GM23338 (cell line): ENCODE results near the gene PAX6. TPM values are rescaled to one million over a fixed set of nuclear protein-coding genes. Genes with fewer than 3 reads are reported as not detected.

ENCODE experiments used
- ATAC-seq: fragments of 200-7000 bp; cut with Tn5 transposase; 3 replicates; pipeline ENCODE4 v1.9.1; 2020
- DNase-seq: peaks from one replicate; pipeline ENCODE4 v3.0.0-alpha.2; 2015; ENCODE audit warnings: low spot score
- H2AFZ ChIP-seq: fragments of 200-600 bp; sonication (generic); 2 replicates; pipeline ENCODE4 v1.8.0; 2016; ENCODE audit warnings: antibody characterized with exemption, mild to moderate bottlenecking, moderate library complexity
- H3F3A ChIP-seq: fragments of 200-600 bp; sonication (generic); replicated peaks from 2 replicates; pipeline ENCODE4 v1.8.0; 2017; ENCODE audit warnings: antibody characterized with exemption, mixed run types, low read depth
- H3K27ac ChIP-seq: fragments of 200-600 bp; sonication (generic); 2 replicates; pipeline ENCODE4 v1.6.1; 2016; ENCODE audit warnings: low read depth
- H3K27me3 ChIP-seq: fragments of 200-600 bp; sonication (generic); 2 replicates; pipeline ENCODE4 v1.8.0; 2016; ENCODE audit warnings: mild to moderate bottlenecking, mixed run types, moderate library complexity; ENCODE audit not compliant: insufficient read depth
- H3K36me3 ChIP-seq: fragments of 200-600 bp; sonication (generic); 2 replicates; pipeline ENCODE4 v1.8.0; 2016; ENCODE audit warnings: mild to moderate bottlenecking; ENCODE audit not compliant: insufficient read depth
- H3K4me1 ChIP-seq: fragments of 200-600 bp; sonication (generic); 2 replicates; pipeline ENCODE4 v1.8.0; 2016; ENCODE audit warnings: mild to moderate bottlenecking, moderate library complexity; ENCODE audit not compliant: insufficient read depth
- H3K4me2 ChIP-seq: fragments of 200-600 bp; sonication (generic); 2 replicates; pipeline ENCODE4 v1.7.1; 2017; ENCODE audit warnings: mixed run types
- H3K4me3 ChIP-seq: fragments of 200-600 bp; sonication (generic); 2 replicates; pipeline ENCODE4 v1.6.1; 2016; ENCODE audit warnings: mixed run types
- H3K79me2 ChIP-seq: fragments of 200-600 bp; sonication (generic); replicated peaks from 2 replicates; pipeline ENCODE4 v1.8.0; 2017; ENCODE audit warnings: mild to moderate bottlenecking; ENCODE audit not compliant: insufficient read depth
- H3K9me2 ChIP-seq: fragments of 200-600 bp; sonication (generic); 2 replicates; pipeline ENCODE4 v1.8.0; 2017; ENCODE audit not compliant: insufficient read depth
- H4K20me1 ChIP-seq: fragments of 200-600 bp; sonication (generic); replicated peaks from 2 replicates; pipeline ENCODE4 v1.8.0; 2017; ENCODE audit warnings: mild to moderate bottlenecking; ENCODE audit not compliant: insufficient read depth
- H3K27ac Mint-ChIP-seq: 2 replicates; pipeline ENCODE4 v1.8.0; 2020; ENCODE audit warnings: inconsistent platforms, mild to moderate bottlenecking, moderate library complexity, mixed read lengths
- H3K27me3 Mint-ChIP-seq: 3 replicates; pipeline ENCODE4 v1.8.0; 2022; ENCODE audit warnings: low read depth, mild to moderate bottlenecking, moderate library complexity, mixed read lengths, inconsistent platforms; ENCODE audit not compliant: insufficient read depth, poor library complexity
- H3K36me3 Mint-ChIP-seq: 3 replicates; pipeline ENCODE4 v1.8.0; 2021; ENCODE audit warnings: low read depth, mild to moderate bottlenecking, inconsistent platforms, moderate library complexity, mixed read lengths
- H3K4me1 Mint-ChIP-seq: 3 replicates; pipeline ENCODE4 v1.8.0; 2020; ENCODE audit warnings: mild to moderate bottlenecking, inconsistent platforms, mixed read lengths
- H3K4me3 Mint-ChIP-seq: 3 replicates; pipeline ENCODE4 v1.8.0; 2021; ENCODE audit warnings: moderate library complexity, mild to moderate bottlenecking, inconsistent platforms, mixed read lengths
- H3K9me3 Mint-ChIP-seq: 3 replicates; pipeline ENCODE4 v1.8.0; 2020; ENCODE audit warnings: moderate library complexity, mild to moderate bottlenecking, inconsistent platforms, mixed read lengths
- CREB1 ChIP-seq: fragments of 250-450 bp; sonication (Bioruptor Pico); IDR thresholded peaks from 2 replicates; pipeline ENCODE4 v1.5.0; 2020; ENCODE audit warnings: low read depth, mild to moderate bottlenecking, moderate library complexity
- EZH2 ChIP-seq: fragments of 200-600 bp; sonication (generic); IDR thresholded peaks from one replicate; pipeline ENCODE4 v1.8.0; 2017; ENCODE audit warnings: antibody characterized with exemption, mild to moderate bottlenecking, low read depth; ENCODE audit not compliant: unreplicated experiment
- EZH2phosphoT487 ChIP-seq: fragments of 200-600 bp; sonication (generic); IDR thresholded peaks from one replicate; pipeline ENCODE4 v1.8.1; 2018; ENCODE audit warnings: antibody characterized with exemption; ENCODE audit not compliant: unreplicated experiment
- POLR2AphosphoS5 ChIP-seq: IDR thresholded peaks from 2 replicates; pipeline ENCODE4 v1.6.1; 2016; ENCODE audit warnings: antibody characterized with exemption, low read depth
- REST ChIP-seq: IDR thresholded peaks from one replicate; pipeline ENCODE4 v1.6.1; 2018; ENCODE audit warnings: antibody characterized with exemption; ENCODE audit not compliant: unreplicated experiment
- STAT1 ChIP-seq: IDR thresholded peaks from one replicate; pipeline ENCODE4 v1.6.1; 2016; ENCODE audit warnings: antibody characterized with exemption; ENCODE audit not compliant: unreplicated experiment
- ZNF114 ChIP-seq: fragments of 250-450 bp; sonication (Bioruptor Pico); IDR thresholded peaks from 2 replicates; pipeline ENCODE4 v1.5.0; 2020; ENCODE audit warnings: mild to moderate bottlenecking, moderate library complexity
- ZNF331 ChIP-seq: fragments of 250-450 bp; sonication (Bioruptor Pico); IDR thresholded peaks from 2 replicates; pipeline ENCODE4 v1.5.0; 2020; ENCODE audit warnings: low read depth, mild to moderate bottlenecking, moderate library complexity
- ZNF462 ChIP-seq: fragments of 250-450 bp; sonication (Bioruptor Pico); IDR thresholded peaks from 2 replicates; pipeline ENCODE4 v1.5.0; 2020; ENCODE audit warnings: mild to moderate bottlenecking, moderate library complexity
- long read RNA-seq: library from polyadenylated mRNA; unstranded; transcript quantifications from one replicate; pipeline ENCODE4 v2.0.0, GENCODE V29; 2020; ENCODE audit not compliant: unreplicated experiment
- polyA plus RNA-seq: library from polyadenylated mRNA; unstranded; fragments of >200 nt; fragmentation: Nextera tagmentation; extraction: Ambion mirVana; gene quantifications from 2 replicates; pipeline ENCODE4 v1.2.1, GENCODE V29; 2016
- total RNA-seq: library from RNA; depleted of rRNA; stranded (reverse); fragments of >200 nt; shearing (Covaris generic); gene quantifications from 2 replicates; pipeline ENCODE4 v1.2.3, GENCODE V29; 2014; rRNA removed
- TF ChIP-seq, protein P1 (sequence below): IDR thresholded peaks from 2 replicates; pipeline ENCODE4 v1.6.1; 2016; ENCODE audit warnings: antibody characterized with exemption
- TF ChIP-seq, protein P2 (sequence below), 2 experiments: fragments of 200-600 bp in 1 of 2; sonication (generic) in 1 of 2; conservative IDR thresholded peaks; 2 replicates each; pipeline versions ENCODE4 v1.5.1 to v1.6.1; 2016 to 2017; ENCODE audit warnings: antibody characterized with exemption in 2 of 2, low read depth in 2 of 2, mild to moderate bottlenecking in 2 of 2, moderate library complexity in 1 of 2

The PAX6 gene
- total RNA-seq (0.17 and 1.0 TPM in 2 replicates), polyA plus RNA-seq (0.24 and 0.45 TPM in 2 replicates)
- long read RNA-seq: 0 reads

DNA sequence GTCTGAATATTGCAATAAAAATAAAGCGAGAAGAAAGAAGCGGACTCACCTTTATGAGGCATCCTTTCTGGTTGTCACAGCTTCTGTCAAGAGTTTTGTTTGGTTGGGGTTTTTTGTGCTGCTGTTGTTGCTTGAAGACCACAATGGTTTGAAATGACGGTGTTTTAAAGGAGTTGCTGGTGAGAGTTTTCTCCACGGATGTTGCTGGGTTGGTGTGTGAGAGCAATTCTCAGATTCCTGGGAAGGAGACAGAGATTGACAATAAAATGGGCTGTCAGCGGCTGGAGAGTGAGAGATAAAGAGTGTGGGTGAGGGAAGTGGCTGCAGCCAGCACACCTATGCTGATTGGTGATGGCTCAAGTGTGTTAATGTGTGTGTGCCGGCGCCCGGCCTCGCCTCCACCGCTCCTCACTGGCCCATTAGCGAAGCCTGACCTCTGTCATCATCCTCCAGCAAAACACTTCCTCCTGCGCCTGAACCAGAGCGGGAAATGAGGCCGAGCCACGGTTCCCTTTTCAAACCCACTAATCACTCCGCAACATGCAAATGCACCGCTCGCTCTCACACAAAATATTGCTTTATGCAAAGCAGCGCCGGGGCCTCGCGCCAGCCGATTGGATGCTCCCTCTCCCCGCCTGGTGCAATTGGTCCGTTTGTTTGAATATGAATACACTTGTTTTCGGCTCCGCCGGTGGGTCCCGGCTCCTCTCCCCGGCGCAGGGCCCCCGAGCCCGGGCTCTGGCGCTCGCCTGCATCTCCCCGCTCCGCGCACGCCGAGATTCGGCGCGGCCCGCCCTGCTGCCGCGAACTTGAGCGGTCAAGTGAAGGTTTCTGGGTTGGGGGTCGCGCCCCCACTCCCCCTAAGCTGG lies at the start of gene PAX6:
Gene PAX6, minus strand, starts transcription at position 544 of the 869 bp plus-strand sequence. CDS start 4,911 bp downstream, outside the sequence.
- H3K4me1 ChIP-seq: peaks cover 77% of the 10 kb centered on the region
- no peaks in the 10 kb centered on the region for H3K79me2 ChIP-seq
- peak within 1 kb of the TSS; percentile 76 for H3K4me3 Mint-ChIP-seq
- TF ChIP-seq POLR2AphosphoS5 (no peak), EZH2 (peak; percentile 89), ZNF114 (CRISPR knock-in tag) (no peak), ZNF331 (CRISPR knock-in tag) (no peak), EZH2phosphoT487 (no peak), CREB1 (CRISPR knock-in tag) (peak; percentile 40; the same call in 1 of the 2 replicates), STAT1 (no peak), ZNF462 (no peak), REST (no peak)
- TF ChIP-seq, protein P1, sequence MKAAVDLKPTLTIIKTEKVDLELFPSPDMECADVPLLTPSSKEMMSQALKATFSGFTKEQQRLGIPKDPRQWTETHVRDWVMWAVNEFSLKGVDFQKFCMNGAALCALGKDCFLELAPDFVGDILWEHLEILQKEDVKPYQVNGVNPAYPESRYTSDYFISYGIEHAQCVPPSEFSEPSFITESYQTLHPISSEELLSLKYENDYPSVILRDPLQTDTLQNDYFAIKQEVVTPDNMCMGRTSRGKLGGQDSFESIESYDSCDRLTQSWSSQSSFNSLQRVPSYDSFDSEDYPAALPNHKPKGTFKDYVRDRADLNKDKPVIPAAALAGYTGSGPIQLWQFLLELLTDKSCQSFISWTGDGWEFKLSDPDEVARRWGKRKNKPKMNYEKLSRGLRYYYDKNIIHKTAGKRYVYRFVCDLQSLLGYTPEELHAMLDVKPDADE: no peak
- TF ChIP-seq, protein P2, sequence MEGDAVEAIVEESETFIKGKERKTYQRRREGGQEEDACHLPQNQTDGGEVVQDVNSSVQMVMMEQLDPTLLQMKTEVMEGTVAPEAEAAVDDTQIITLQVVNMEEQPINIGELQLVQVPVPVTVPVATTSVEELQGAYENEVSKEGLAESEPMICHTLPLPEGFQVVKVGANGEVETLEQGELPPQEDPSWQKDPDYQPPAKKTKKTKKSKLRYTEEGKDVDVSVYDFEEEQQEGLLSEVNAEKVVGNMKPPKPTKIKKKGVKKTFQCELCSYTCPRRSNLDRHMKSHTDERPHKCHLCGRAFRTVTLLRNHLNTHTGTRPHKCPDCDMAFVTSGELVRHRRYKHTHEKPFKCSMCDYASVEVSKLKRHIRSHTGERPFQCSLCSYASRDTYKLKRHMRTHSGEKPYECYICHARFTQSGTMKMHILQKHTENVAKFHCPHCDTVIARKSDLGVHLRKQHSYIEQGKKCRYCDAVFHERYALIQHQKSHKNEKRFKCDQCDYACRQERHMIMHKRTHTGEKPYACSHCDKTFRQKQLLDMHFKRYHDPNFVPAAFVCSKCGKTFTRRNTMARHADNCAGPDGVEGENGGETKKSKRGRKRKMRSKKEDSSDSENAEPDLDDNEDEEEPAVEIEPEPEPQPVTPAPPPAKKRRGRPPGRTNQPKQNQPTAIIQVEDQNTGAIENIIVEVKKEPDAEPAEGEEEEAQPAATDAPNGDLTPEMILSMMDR (conservative IDR thresholded peaks at IDR 0.05; ENCODE audit: low read depth in 2 of 2): no peak
- H3K36me3 Mint-ChIP-seq: peaks cover 4% of the 10 kb centered on the region; the same call in 1 of the 3 replicates
- DNase-seq: peak; percentile 89
- no peaks in the 10 kb centered on the region for H3K9me2 ChIP-seq
- H3K27ac ChIP-seq: no peak within 1 kb of the TSS
- peaks cover 96% of the 10 kb centered on the region for H3K27me3 Mint-ChIP-seq
- H3K36me3 ChIP-seq: no peaks in the 10 kb centered on the region
- peaks cover 33% of the 10 kb centered on the region for H3F3A ChIP-seq
- H3K4me2 ChIP-seq: peak within 1 kb of the TSS; percentile 74
- H3K4me1 Mint-ChIP-seq: peaks cover 61% of the 10 kb centered on the region
- peak within 1 kb of the TSS; percentile 96 for H2AFZ ChIP-seq
- peak; percentile 33 for ATAC-seq
- H3K4me3 ChIP-seq: peak within 1 kb of the TSS; percentile 71
- H4K20me1 ChIP-seq: peaks cover 10% of the 10 kb centered on the region
- H3K9me3 Mint-ChIP-seq: peaks cover 10% of the 10 kb centered on the region; the same call in 2 of the 3 replicates
- no peak within 1 kb of the TSS for H3K27ac Mint-ChIP-seq
- H3K27me3 ChIP-seq: peaks cover 99% of the 10 kb centered on the region
